Measurements from ENCODE around the gene CCRL2.

GRCh38 chr3:46401579-46401978 is 5.5 kb upstream of the CCRL2 start:
- TF ChIP-seq CTCF (IDR thresholded peaks at IDR 0.05), result no peak
- TF ChIP-seq POLR2A (IDR thresholded peaks at IDR 0.05), result no peak

All from right lobe of liver (tissue), 4 donors.